ENCODE measurements around the gene GPR3. TPM values are rescaled to one million over a fixed set of nuclear protein-coding genes. Genes with fewer than 3 reads are reported as not detected.
A peak's percentile ranks its signal among the peaks of the same experiment; 100 is the strongest.

GPR3 gene
- total RNA-seq, 4 donors from 2014 or later, result 0.36 to 0.81 TPM; not detected in 2

GRCh38 chr1:27395441-27396195 is 3.2 kb downstream of the GPR3 start:
- no peak for DNase-seq (ENCODE audit: low spot score in 2 of 2)
- no peak for TF ChIP-seq EP300 (IDR thresholded peaks at IDR 0.05)
- peak in 1 of 3 donors; percentile 56 for TF ChIP-seq POLR2AphosphoS5 (IDR thresholded peaks at IDR 0.05)
- TF ChIP-seq CTCF (IDR thresholded peaks at IDR 0.05), result peak; percentile 91 to 98
- Histone ChIP-seq H3K36me3 (no peaks in the 10 kb centered on the region), H3K4me1 (peaks cover 59% of the 10 kb centered on the region), H3K27ac (no peak overlapping the region), H3K4me3 (no peak overlapping the region), H3K9me3 (no peaks in the 10 kb centered on the region), H3K27me3 (no peaks in the 10 kb centered on the region)
- WGBS, result 7% methylated on average over 10 of the region's 10 CpGs

GRCh38 chr1:27397110-27397509 is 4.7 kb downstream of the GPR3 start:
- H3K36me3 ChIP-seq, result no peaks in the 10 kb centered on the region
- no peak overlapping the region for H3K4me3 ChIP-seq
- H3K27ac ChIP-seq, result no peak overlapping the region
- no peak for DNase-seq (ENCODE audit: low spot score in 2 of 2)
- no peaks in the 10 kb centered on the region for H3K27me3 ChIP-seq
- peaks cover 65% of the 10 kb centered on the region for H3K4me1 ChIP-seq
- no peak for TF ChIP-seq POLR2A (IDR thresholded peaks at IDR 0.05)
- no peak for TF ChIP-seq EP300 (IDR thresholded peaks at IDR 0.05)
- TF ChIP-seq POLR2AphosphoS5 (IDR thresholded peaks at IDR 0.05), result no peak
- TF ChIP-seq CTCF (IDR thresholded peaks at IDR 0.05), result no peak
- no peaks in the 10 kb centered on the region for H3K9me3 ChIP-seq
- 75% methylated on average over 1 of the region's 3 CpGs for WGBS

- TF ChIP-seq EP300 (IDR thresholded peaks at IDR 0.05) (no peak), CTCF (IDR thresholded peaks at IDR 0.05) (no peak), POLR2A (IDR thresholded peaks at IDR 0.05) (no peak), POLR2AphosphoS5 (IDR thresholded peaks at IDR 0.05) (no peak)
- Histone ChIP-seq H3K27me3 (no peaks in the 10 kb centered on the region), H3K9me3 (no peaks in the 10 kb centered on the region), H3K4me1 (peaks cover 66% of the 10 kb centered on the region), H3K4me3 (no peak overlapping the region), H3K27ac (no peak overlapping the region), H3K36me3 (no peaks in the 10 kb centered on the region)
- DNase-seq (ENCODE audit: low spot score in 2 of 2), result no peak
- 76% methylated on average over 5 of the region's 7 CpGs for WGBS
These were observed 5.3 kb downstream of the GPR3 start for GRCh38 chr1:27397749-27398148.

- no peaks in the 10 kb centered on the region for H3K36me3 ChIP-seq
- H3K27ac ChIP-seq, result no peak overlapping the region
- no peaks in the 10 kb centered on the region for H3K27me3 ChIP-seq
- DNase-seq (ENCODE audit: low spot score in 2 of 2), result no peak
- no peak for TF ChIP-seq POLR2AphosphoS5 (IDR thresholded peaks at IDR 0.05)
- TF ChIP-seq EP300 (IDR thresholded peaks at IDR 0.05), result no peak
- TF ChIP-seq CTCF (IDR thresholded peaks at IDR 0.05), result no peak
- no peak for TF ChIP-seq POLR2A (IDR thresholded peaks at IDR 0.05)
- H3K9me3 ChIP-seq, result no peaks in the 10 kb centered on the region
- no peak overlapping the region for H3K4me3 ChIP-seq
- WGBS, result 67% methylated on average over 2 of the region's 4 CpGs
- peaks cover 72% of the 10 kb centered on the region for H3K4me1 ChIP-seq
These were observed 6.2 kb downstream of the GPR3 start for GRCh38 chr1:27398405-27399149.
